PFSK-1 (cell line): ENCODE results near the gene KCNG4.

Experiments
- POLR2AphosphoS5 ChIP-seq: IDR thresholded peaks from 2 replicates; pipeline ENCODE4 v1.6.1; 2012; ENCODE audit warnings: low read depth, mild to moderate bottlenecking, control low read depth, low read length, moderate library complexity
- REST ChIP-seq, 2 experiments: IDR thresholded peaks; 2 replicates each; pipeline versions ENCODE4 v1.6.1 to v1.8.0; 2011 to 2012; ENCODE audit warnings: low read depth in 2 of 2, low read length in 2 of 2, control low read depth in 1 of 2, inconsistent platforms in 1 of 2, mild to moderate bottlenecking in 1 of 2, moderate library complexity in 1 of 2; ENCODE audit not compliant: insufficient read depth in 1 of 2
- SIN3A ChIP-seq: IDR thresholded peaks from 2 replicates; pipeline ENCODE4 v1.6.1; 2012; ENCODE audit warnings: mild to moderate bottlenecking, low read length, moderate library complexity, borderline replicate concordance; ENCODE audit not compliant: insufficient read depth
- TAF1 ChIP-seq: IDR thresholded peaks from 2 replicates; pipeline ENCODE4 v1.6.1; 2012; ENCODE audit warnings: low read length, control low read depth, borderline replicate concordance; ENCODE audit not compliant: insufficient read depth

DNA sequence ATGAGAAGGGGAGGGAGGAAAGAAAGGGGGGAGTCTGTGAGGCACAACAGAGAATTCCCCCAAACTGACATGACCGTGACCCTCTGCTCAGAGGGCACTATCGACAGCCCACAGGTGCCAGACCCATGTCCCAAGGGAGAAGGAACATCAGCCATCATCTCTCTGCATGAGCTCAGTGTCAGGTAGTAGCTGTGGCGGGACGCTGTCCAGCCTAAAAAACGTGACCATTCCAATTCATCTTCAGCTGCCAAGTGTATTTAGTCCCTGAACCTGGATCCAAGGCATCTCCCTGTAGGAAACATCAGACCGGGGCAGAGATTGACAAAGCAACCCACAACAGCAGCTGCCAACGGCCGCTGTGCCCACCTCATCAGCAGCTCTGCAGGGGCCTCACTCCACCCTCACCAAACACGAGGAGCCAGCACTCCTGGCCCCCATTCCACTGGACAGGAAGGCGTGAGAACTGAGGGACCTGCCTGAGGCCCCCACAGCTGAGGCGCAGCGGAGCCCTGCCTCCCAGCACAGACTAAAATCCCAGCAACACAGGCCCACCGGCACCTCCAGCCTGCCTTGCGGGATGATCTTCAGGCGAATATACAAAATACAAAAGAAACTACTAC, 61.6 kb downstream of the KCNG4 start:
- TF ChIP-seq REST (IDR thresholded peaks at IDR 0.05; ENCODE audit: insufficient read depth in 1 of 2, low read depth in 2 of 2, low read length in 2 of 2) (0 out of 4 replicates have a peak, but pooled peaks of 1 of the 2 experiments have one; percentile 36), SIN3A (no peak), POLR2AphosphoS5 (no peak), TAF1 (no peak)
